Right renal pelvis (tissue), 4 donors: ENCODE measurements around the gene ZNF337. TPM values are rescaled to one million over a fixed set of nuclear protein-coding genes. Genes with fewer than 3 reads are reported as not detected.
A peak's percentile ranks its signal among the peaks of the same experiment; 100 is the strongest.
"Not testable (repeated sequence)": the region's sequence is repeated elsewhere in the genome, so short reads cannot be mapped to it uniquely, and the experiment has no call there.

Source experiments
- DNase-seq, 4 donors: peaks; one replicate each; pipeline ENCODE4 v3.0.0-alpha.2; 2013; ENCODE audit warnings: low read depth in 4 of 4, low spot score in 3 of 4, missing footprints in 1 of 4
- polyA plus RNA-seq, 4 donors: library from polyadenylated mRNA; unstranded; fragments of 120-200 nt; gene quantifications; one replicate each; pipeline ENCODE4 v1.2.1, GENCODE V29; 2013; ENCODE audit not compliant: insufficient read length in 4 of 4

ZNF337 gene
- 10 to 100 TPM; 23.0 to 28.3 (median 24.8) TPM for polyA plus RNA-seq

GRCh38 chr20:25696371-25697131 is at the start of gene ZNF337:
TSS of gene ZNF337 (minus strand) at chr20:25696853. CDS start at chr20:25686417, 10,436 bp downstream.
- DNase-seq = peak; percentile 90 to 95 (median 92)

GRCh38 chr20:25745738-25746137 is 49.1 kb upstream of the ZNF337 start:
- no peak for DNase-seq

GRCh38 chr20:25745100-25745499 is 48.4 kb upstream of the ZNF337 start:
- DNase-seq = no peak

GRCh38 chr20:25744261-25744660 is 47.6 kb upstream of the ZNF337 start:
- DNase-seq = no peak

- DNase-seq = no peak
Observed at GRCh38 chr20:25741088-25741487, 44.4 kb upstream of the ZNF337 start.

- DNase-seq = no peak
Observed at GRCh38 chr20:25739615-25740320, 43.1 kb upstream of the ZNF337 start.

GRCh38 chr20:25738198-25738597 is 41.5 kb upstream of the ZNF337 start:
- no peak for DNase-seq

- no peak for DNase-seq
Observed at GRCh38 chr20:25733903-25734302, 37.2 kb upstream of the ZNF337 start.

- DNase-seq = no peak
Observed at GRCh38 chr20:25730862-25731261, 34.2 kb upstream of the ZNF337 start.

GRCh38 chr20:25726357-25726756 is 29.7 kb upstream of the ZNF337 start:
- no peak for DNase-seq

GRCh38 chr20:25725639-25726038 is 29.0 kb upstream of the ZNF337 start:
- no peak for DNase-seq

GRCh38 chr20:25723975-25724374 is 27.3 kb upstream of the ZNF337 start:
- no peak for DNase-seq

GRCh38 chr20:25720285-25720684 is 23.6 kb upstream of the ZNF337 start:
- no peak for DNase-seq

GRCh38 chr20:25718896-25719809 is 22.5 kb upstream of the ZNF337 start:
- DNase-seq = not testable (repeated sequence)

GRCh38 chr20:25707695-25708094 is 11.0 kb upstream of the ZNF337 start:
- no peak for DNase-seq

GRCh38 chr20:25706793-25707192 is 10.1 kb upstream of the ZNF337 start:
- no peak for DNase-seq

GRCh38 chr20:25705830-25706351 is 9.2 kb upstream of the ZNF337 start:
- DNase-seq = no peak

GRCh38 chr20:25704303-25704702 is 7.7 kb upstream of the ZNF337 start:
- not testable (repeated sequence) for DNase-seq

GRCh38 chr20:25700835-25701234 is 4.2 kb upstream of the ZNF337 start:
- not testable (repeated sequence) for DNase-seq

GRCh38 chr20:25699914-25700313 is 3.3 kb upstream of the ZNF337 start:
- no peak for DNase-seq

- DNase-seq = no peak
Observed at GRCh38 chr20:25697132-25697446, 436 bp upstream of the ZNF337 start.
